ENCODE data around the gene TBL1X.

TBL1X gene

DNA sequence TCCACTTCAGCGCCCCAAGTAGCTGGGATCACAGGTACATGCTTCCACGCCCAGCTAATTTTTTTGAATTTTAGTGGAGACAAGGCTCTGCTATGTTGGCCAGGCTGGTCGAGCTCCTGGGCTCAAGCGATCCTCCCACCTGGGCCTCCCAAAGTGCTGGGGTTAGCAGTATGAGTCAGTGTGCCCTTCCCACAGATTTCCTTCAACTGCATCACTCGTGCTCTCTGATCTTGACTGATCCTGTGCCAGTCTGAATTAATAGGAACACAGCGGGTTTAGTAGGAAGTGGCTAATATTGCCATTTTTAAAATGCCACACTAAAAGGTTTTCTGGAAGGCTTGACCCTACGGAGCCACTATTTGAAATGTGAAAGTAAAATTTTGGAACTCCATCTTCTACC is 317.1 kb downstream of the TBL1X start:
- no peak for DNase-seq

DNA sequence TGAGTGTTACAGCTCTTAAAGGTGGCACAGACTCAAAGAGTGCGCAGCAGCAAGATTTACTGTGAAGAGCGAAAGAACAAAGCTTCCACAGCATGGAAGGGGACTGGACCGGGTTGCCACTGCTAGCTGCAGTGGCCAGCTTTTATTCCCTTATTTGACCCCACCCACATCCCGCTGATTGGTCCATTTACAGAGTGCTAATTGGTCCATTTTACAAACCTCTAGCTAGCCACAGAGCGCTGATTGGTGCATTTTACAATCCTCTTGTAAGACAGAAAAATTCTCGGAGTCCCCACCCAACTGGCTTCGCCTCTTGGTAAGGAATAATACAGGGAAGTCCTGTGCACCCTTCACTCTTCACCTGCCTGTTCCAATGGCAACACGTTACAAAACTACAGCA is 319.5 kb downstream of the TBL1X start:
- no peak for DNase-seq

DNA sequence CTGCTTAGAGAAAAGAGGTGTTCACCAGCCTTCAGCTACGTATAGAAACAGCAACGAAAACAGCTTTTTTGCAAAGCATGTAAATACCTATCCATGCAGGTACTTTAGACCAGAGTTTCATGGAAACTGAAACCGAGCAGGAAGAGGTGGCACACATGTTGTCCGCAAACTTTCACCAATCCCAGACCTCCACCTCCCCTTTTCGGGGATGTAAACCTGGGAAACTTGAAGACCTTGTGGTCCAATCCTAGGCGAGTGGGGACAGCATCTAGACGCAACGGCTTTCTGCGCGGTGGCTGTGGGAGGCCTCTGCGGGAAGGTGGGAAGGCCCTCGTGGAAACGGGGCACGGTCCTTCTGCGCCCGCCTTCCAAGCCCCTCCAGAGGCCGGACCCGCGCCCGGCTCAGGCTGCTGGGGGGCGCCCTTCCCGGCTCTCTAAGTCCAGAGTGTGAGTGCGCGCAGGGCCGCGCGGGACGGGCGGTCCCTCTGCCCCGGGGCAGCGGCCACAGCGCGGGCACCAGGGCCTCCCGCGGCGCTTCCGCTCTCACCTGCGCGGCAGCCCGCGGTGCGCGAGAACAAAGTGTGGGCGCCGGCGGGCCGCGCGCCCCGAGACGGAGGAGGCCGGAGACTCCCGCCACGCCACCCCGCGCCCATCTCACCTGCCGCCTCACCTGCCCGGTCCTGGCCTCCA is 320.5 kb downstream of the TBL1X start:
- no peak for DNase-seq

DNA sequence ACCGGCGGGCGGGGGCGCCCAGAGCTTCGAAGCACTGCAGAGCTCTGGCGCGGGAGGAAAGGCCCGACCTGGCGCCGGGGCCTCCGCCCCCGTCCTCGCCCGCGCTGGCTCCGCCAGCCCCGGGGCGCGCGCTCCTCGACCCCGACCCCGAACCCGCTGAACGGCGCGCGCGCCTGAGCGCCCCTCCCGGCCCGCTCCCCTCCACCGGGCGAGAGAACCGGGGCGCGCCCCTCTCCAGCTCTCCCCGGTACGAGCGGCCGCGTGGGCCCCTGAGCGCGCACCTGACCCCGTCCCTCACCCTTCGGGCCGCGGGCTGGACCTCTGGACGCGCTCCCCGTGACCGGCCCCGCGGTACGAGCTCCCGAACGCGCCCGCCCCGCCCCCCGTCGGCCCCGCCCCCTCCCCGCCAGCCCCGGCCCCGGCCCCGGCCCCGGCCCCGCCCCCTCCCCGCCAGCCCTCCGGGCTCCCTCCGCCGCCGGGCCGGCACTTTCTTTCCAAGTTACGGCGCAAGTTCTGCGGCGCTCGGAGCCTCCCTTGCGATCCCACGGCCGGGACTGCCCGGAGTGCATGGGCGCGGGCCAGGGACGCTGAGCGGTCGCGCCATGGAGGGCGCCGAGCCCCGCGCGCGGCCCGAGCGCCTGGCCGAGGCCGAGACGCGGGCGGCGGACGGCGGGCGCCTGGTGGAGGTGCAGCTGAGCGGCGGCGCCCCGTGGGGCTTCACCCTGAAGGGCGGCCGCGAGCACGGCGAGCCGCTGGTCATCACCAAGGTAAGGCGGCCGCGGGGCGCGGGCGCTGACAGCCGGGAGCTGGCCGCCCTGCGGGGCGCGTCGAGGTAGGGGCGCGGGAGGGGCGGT is 321.3 kb downstream of the TBL1X start, which contains the start of gene SHROOM2:
TSS of gene SHROOM2 (plus strand) at position 486 of the 854 bp plus-strand sequence. CDS start at position 603, 117 bp downstream.
- peak; percentile 16 for DNase-seq

DNA sequence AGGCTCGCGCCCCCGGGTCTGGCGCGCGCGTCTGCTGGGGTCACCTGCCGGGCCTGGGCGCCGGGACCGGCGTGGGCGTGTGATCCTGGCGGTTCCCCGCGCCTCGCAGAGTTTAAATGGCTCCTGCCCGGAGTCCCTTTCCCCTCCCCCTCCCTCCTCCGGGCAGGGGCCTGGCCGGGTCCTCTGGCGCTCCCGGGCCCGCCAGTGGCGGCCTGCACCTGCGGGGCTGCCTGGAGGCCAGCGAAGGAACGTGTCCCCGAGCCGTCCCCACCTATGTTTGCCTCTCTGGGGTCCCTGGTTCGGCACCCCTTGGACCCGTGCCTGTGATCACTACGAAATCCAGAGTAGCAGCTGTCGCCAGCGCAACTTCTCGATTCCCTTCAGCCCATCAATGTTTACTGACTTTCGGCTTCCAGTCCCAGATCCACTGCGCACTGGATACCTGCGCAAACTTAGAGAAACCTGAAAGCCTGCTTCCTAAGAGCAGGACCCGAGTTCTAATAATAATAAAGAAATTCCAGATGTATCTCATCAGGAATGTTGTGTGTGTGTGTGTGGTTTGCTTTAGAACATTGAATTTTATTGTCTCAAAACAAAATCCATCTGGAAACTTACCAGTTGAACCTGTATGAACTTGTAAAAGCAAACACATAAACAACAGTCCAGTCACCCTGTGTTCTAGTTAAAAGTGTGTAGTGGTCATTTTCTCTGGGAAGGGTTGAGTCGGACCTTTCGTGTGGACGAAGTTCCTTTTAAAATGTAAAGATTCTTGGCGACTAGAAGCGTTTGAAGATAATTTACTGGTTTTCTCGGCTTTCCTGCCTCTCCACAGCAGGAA is 322.2 kb downstream of the TBL1X start:
- peak; percentile 5 for DNase-seq

DNA sequence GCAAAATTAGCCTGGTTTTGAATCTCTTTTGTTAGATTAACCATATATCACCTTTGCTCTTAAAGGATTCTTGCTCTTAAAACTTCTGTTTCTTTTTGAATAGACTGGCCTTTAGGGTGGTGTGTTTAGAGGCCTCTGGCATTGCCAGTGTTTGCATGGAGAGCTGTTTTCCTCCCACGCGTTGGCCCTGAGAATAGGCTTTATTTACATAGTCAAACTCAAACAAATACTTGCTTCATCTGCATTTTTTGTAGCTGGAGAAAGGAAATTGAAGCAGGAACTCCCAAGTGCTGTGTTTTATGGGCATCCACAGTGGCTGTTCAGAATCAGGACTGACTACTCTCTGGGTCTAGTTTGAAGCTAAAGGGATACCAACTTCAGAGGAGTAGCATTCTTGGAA is 324.1 kb downstream of the TBL1X start:
- peak; percentile 29 for DNase-seq

DNA sequence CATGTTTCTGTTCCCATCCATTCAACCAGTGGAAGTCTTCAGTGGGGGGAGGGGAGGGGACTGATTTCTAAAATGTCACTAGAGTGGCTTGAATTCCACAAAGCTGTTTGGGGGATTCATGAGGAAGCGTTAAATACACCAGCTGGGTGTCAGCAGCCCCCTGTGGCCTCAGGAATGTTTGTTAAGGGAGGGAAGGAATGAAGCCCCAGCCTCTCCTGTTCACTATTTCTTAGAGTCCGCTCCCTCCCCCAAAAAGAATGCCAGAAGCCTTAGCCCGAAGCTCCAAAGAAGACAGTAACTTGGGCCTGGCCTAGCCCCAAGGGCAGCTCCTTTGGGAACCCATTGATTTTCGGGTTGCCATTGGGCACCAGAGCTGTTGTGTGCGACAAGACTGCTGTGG is 324.7 kb downstream of the TBL1X start:
- DNase-seq: no peak

Data from NCI-H1105 treated with DMSO at 0.1 percent for 48 hours (cell line).